ENCODE measurements around the gene REPIN1.
A peak's percentile ranks its signal among the peaks of the same experiment; 100 is the strongest.

Gene REPIN1

DNA sequence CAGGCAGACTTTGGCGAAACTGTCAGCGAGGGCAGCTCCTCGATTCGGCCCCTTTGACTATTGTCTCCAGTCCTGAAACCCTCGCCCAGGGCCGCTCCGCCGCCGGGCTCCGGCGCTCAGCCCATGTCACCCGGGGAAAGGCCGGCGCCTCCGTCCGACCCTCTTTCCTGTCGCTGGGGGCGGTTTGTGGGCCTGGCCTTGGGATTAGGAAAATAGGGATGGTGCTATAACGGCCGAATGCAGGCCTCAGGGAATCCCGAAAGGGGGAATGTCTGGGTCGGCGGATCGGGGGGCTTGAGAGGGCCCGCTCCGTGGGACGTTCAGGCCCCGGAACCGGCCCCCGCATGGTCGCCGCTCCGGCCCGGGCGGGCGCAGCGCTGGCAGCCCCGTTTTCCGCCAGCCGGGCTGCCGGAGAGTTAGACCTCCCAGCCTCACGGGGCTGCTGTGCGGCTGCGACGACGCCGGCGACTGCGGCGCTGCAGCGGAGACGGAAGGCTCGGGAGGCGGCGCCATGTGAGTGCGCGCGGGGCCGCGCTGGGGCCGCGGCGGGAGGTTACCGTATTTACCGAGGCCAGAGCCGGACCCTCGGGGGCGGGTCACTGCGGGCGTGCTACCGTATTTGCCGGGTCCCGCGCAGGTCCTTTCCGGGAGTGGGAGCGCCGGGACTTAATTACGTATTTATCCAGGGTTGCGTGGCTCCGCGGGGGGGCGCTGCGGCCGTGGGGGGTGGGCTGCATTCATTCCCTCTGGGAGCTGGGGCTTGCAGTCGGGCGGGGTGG is 36.4 kb downstream of the REPIN1 start:
- Histone ChIP-seq H3K36me3 (ENCODE audit: low read length) (no peaks in the 10 kb centered on the region), H3K27ac (ENCODE audit: low read depth, low read length) (no peak overlapping the region), H4K20me1 (ENCODE audit: low read depth, low read length) (no peaks in the 10 kb centered on the region), H3F3A (ENCODE audit: insufficient read depth) (no peaks in the 10 kb centered on the region), H2AFZ (ENCODE audit: low read depth, low read length, severe bottlenecking) (peak overlapping the region; percentile 82), H3K4me3 (ENCODE audit: insufficient read depth, low read length, poor library complexity, severe bottlenecking) (peak overlapping the region; percentile 47), H3K27me3 (ENCODE audit: low read length) (no peaks in the 10 kb centered on the region), H3K9ac (ENCODE audit: low read length) (peak overlapping the region; percentile 55), H3K4me2 (ENCODE audit: low read depth, low read length, poor library complexity, severe bottlenecking) (peak overlapping the region; percentile 63), H3K79me2 (ENCODE audit: insufficient read depth, low read length) (no peaks in the 10 kb centered on the region), H3K9me3 (ENCODE audit: insufficient read depth, low read length) (no peaks in the 10 kb centered on the region), H3K9me2 (replicated peaks; ENCODE audit: insufficient read depth, low read length) (no peaks in the 10 kb centered on the region)
- no peak for TF ChIP-seq EZH2phosphoT487 (conservative IDR thresholded peaks at IDR 0.05; ENCODE audit: low read length)
- TF ChIP-seq, protein P1, sequence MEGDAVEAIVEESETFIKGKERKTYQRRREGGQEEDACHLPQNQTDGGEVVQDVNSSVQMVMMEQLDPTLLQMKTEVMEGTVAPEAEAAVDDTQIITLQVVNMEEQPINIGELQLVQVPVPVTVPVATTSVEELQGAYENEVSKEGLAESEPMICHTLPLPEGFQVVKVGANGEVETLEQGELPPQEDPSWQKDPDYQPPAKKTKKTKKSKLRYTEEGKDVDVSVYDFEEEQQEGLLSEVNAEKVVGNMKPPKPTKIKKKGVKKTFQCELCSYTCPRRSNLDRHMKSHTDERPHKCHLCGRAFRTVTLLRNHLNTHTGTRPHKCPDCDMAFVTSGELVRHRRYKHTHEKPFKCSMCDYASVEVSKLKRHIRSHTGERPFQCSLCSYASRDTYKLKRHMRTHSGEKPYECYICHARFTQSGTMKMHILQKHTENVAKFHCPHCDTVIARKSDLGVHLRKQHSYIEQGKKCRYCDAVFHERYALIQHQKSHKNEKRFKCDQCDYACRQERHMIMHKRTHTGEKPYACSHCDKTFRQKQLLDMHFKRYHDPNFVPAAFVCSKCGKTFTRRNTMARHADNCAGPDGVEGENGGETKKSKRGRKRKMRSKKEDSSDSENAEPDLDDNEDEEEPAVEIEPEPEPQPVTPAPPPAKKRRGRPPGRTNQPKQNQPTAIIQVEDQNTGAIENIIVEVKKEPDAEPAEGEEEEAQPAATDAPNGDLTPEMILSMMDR (IDR thresholded peaks at IDR 0.05; ENCODE audit: insufficient read depth, low read length, poor library complexity, severe bottlenecking) = peak; percentile 28

GRCh38 chr7:150405584-150406311 is 37.1 kb downstream of the REPIN1 start:
- no peaks in the 10 kb centered on the region for H4K20me1 ChIP-seq (ENCODE audit: low read depth, low read length)
- H3K9ac ChIP-seq (ENCODE audit: low read length) = peak overlapping the region; percentile 55
- peak overlapping the region; percentile 47 for H3K4me3 ChIP-seq (ENCODE audit: insufficient read depth, low read length, poor library complexity, severe bottlenecking)
- no peaks in the 10 kb centered on the region for H3K9me3 ChIP-seq (ENCODE audit: insufficient read depth, low read length)
- H3K79me2 ChIP-seq (ENCODE audit: insufficient read depth, low read length) = no peaks in the 10 kb centered on the region
- H3K27ac ChIP-seq (ENCODE audit: low read depth, low read length) = no peak overlapping the region
- TF ChIP-seq EZH2phosphoT487 (conservative IDR thresholded peaks at IDR 0.05; ENCODE audit: low read length) = no peak
- TF ChIP-seq, protein P1 (IDR thresholded peaks at IDR 0.05; ENCODE audit: insufficient read depth, low read length, poor library complexity, severe bottlenecking) = no peak
- peak overlapping the region; percentile 82 for H2AFZ ChIP-seq (ENCODE audit: low read depth, low read length, severe bottlenecking)
- H3K4me2 ChIP-seq (ENCODE audit: low read depth, low read length, poor library complexity, severe bottlenecking) = peak overlapping the region; percentile 63
- no peaks in the 10 kb centered on the region for H3F3A ChIP-seq (ENCODE audit: insufficient read depth)
- H3K36me3 ChIP-seq (ENCODE audit: low read length) = no peaks in the 10 kb centered on the region
- H3K27me3 ChIP-seq (ENCODE audit: low read length) = no peaks in the 10 kb centered on the region
- no peaks in the 10 kb centered on the region for H3K9me2 ChIP-seq (replicated peaks; ENCODE audit: insufficient read depth, low read length)

GRCh38 chr7:150406312-150406566 is 37.6 kb downstream of the REPIN1 start:
- Histone ChIP-seq H3K36me3 (ENCODE audit: low read length) (no peaks in the 10 kb centered on the region), H3K27ac (ENCODE audit: low read depth, low read length) (no peak overlapping the region), H3K4me2 (ENCODE audit: low read depth, low read length, poor library complexity, severe bottlenecking) (peak overlapping the region; percentile 41), H2AFZ (ENCODE audit: low read depth, low read length, severe bottlenecking) (no peak overlapping the region), H3K9me3 (ENCODE audit: insufficient read depth, low read length) (no peaks in the 10 kb centered on the region), H4K20me1 (ENCODE audit: low read depth, low read length) (no peaks in the 10 kb centered on the region), H3K27me3 (ENCODE audit: low read length) (no peaks in the 10 kb centered on the region), H3F3A (ENCODE audit: insufficient read depth) (no peaks in the 10 kb centered on the region), H3K9me2 (replicated peaks; ENCODE audit: insufficient read depth, low read length) (no peaks in the 10 kb centered on the region), H3K79me2 (ENCODE audit: insufficient read depth, low read length) (no peaks in the 10 kb centered on the region), H3K9ac (ENCODE audit: low read length) (no peak overlapping the region), H3K4me3 (ENCODE audit: insufficient read depth, low read length, poor library complexity, severe bottlenecking) (no peak overlapping the region)
- TF ChIP-seq EZH2phosphoT487 (conservative IDR thresholded peaks at IDR 0.05; ENCODE audit: low read length) = no peak
- TF ChIP-seq, protein P1 (IDR thresholded peaks at IDR 0.05; ENCODE audit: insufficient read depth, low read length, poor library complexity, severe bottlenecking) = no peak

Measured in SU-DHL-6 (cell line).